Activated T-helper 1 cell treated with anti-CD3 and anti-CD28 coated beads, Interleukin-12 subunit alpha, Interleukin-12 subunit beta, Interleukin-2, Interleukin-4 antibody, amounts not matched to agents 30 ng/mL and 10 ng/mL and 1 ng/mL, durations not matched to agents 14 hours and 24 hours and 36 hours (primary cell): ENCODE results near the gene UGT1A6. TPM values are rescaled to one million over a fixed set of nuclear protein-coding genes. Genes with fewer than 3 reads are reported as not detected.
"Not testable (repeated sequence)": the region's sequence is repeated elsewhere in the genome, so short reads cannot be mapped to it uniquely, and the experiment has no call there.

Source experiments
- DNase-seq: peaks from one replicate; pipeline ENCODE4 v3.0.0; 2021; ENCODE audit warnings: low spot score
- H3K27ac Mint-ChIP-seq: one replicate; pipeline ENCODE4 v1.8.0; 2021; ENCODE audit warnings: mild to moderate bottlenecking, mixed read lengths
- H3K27me3 Mint-ChIP-seq: one replicate; pipeline ENCODE4 v1.8.0; 2022; ENCODE audit warnings: mild to moderate bottlenecking, moderate library complexity, mixed read lengths; ENCODE audit not compliant: insufficient read depth
- H3K36me3 Mint-ChIP-seq: one replicate; pipeline ENCODE4 v1.8.0; 2021; ENCODE audit warnings: low read depth, mixed read lengths
- H3K4me1 Mint-ChIP-seq: one replicate; pipeline ENCODE4 v1.8.0; 2021; ENCODE audit warnings: low read depth, mixed read lengths
- H3K4me3 Mint-ChIP-seq: one replicate; pipeline ENCODE4 v1.8.0; 2021; ENCODE audit warnings: mild to moderate bottlenecking, moderate library complexity, mixed read lengths
- H3K9me3 Mint-ChIP-seq: one replicate; pipeline ENCODE4 v1.8.0; 2021; ENCODE audit warnings: mixed read lengths
- intact Hi-C: fragments of 100-400 bp; cut with micrococcal nuclease; formaldehyde crosslinking; loops from one replicate; pipeline ENCODE4 v1.15.1; 2024
- total RNA-seq: library from RNA; stranded (reverse); gene quantifications from 2 replicates; pipeline ENCODE4 v1.2.3, GENCODE V29; 2022

The UGT1A6 gene
- total RNA-seq, 1 donor from 2014 or later, result not detected

GRCh38 chr2:233691443-233692433 is 952 bp upstream of the UGT1A6 start:
- no peak for DNase-seq
- Mint-ChIP-seq H3K36me3 (no peaks in the 10 kb centered on the region), H3K4me3 (no peak overlapping the region), H3K9me3 (no peaks in the 10 kb centered on the region), H3K4me1 (no peaks in the 10 kb centered on the region), H3K27me3 (peaks cover 12% of the 10 kb centered on the region), H3K27ac (no peak overlapping the region)
- intact Hi-C loops, result no loop called here

- intact Hi-C loops, result no loop called here
- Mint-ChIP-seq H3K4me3 (no peak overlapping the region), H3K4me1 (no peaks in the 10 kb centered on the region), H3K36me3 (peaks cover 1% of the 10 kb centered on the region), H3K9me3 (no peaks in the 10 kb centered on the region), H3K27me3 (peaks cover 11% of the 10 kb centered on the region), H3K27ac (no peak overlapping the region)
- no peak for DNase-seq
Observed at GRCh38 chr2:233693963-233694362, 1.3 kb downstream of the UGT1A6 start.

- Mint-ChIP-seq H3K27me3 (peaks cover 5% of the 10 kb centered on the region), H3K4me3 (no peak overlapping the region), H3K27ac (no peak overlapping the region), H3K36me3 (peaks cover 1% of the 10 kb centered on the region), H3K9me3 (no peaks in the 10 kb centered on the region), H3K4me1 (no peaks in the 10 kb centered on the region)
- DNase-seq, result no peak
- intact Hi-C loops, result no loop called here
Observed at GRCh38 chr2:233698740-233699139, 6.0 kb downstream of the UGT1A6 start.

- no peaks in the 10 kb centered on the region for H3K4me1 Mint-ChIP-seq
- intact Hi-C loops, result no loop called here
- no peak overlapping the region for H3K27ac Mint-ChIP-seq
- H3K9me3 Mint-ChIP-seq, result no peaks in the 10 kb centered on the region
- H3K27me3 Mint-ChIP-seq, result peaks cover 6% of the 10 kb centered on the region
- DNase-seq, result no peak
- peaks cover 1% of the 10 kb centered on the region for H3K36me3 Mint-ChIP-seq
- no peak overlapping the region for H3K4me3 Mint-ChIP-seq
Observed at GRCh38 chr2:233699424-233700027, 6.8 kb downstream of the UGT1A6 start.

- Mint-ChIP-seq H3K4me1 (no peaks in the 10 kb centered on the region), H3K27ac (no peak overlapping the region), H3K27me3 (peaks cover 7% of the 10 kb centered on the region), H3K4me3 (no peak overlapping the region), H3K36me3 (peaks cover 1% of the 10 kb centered on the region), H3K9me3 (no peaks in the 10 kb centered on the region)
- intact Hi-C loops, result no loop called here
- no peak for DNase-seq
Observed at GRCh38 chr2:233700028-233700635, 7.4 kb downstream of the UGT1A6 start.

GRCh38 chr2:233700842-233701241 is 8.2 kb downstream of the UGT1A6 start:
- H3K27me3 Mint-ChIP-seq, H3K4me3 Mint-ChIP-seq, H3K27ac Mint-ChIP-seq, DNase-seq, H3K4me1 Mint-ChIP-seq, H3K36me3 Mint-ChIP-seq, intact Hi-C loops, H3K9me3 Mint-ChIP-seq: not testable (repeated sequence)

- no peak overlapping the region for H3K4me3 Mint-ChIP-seq
- H3K27me3 Mint-ChIP-seq, result peaks cover 5% of the 10 kb centered on the region
- H3K27ac Mint-ChIP-seq, result no peak overlapping the region
- DNase-seq, result no peak
- intact Hi-C loops, result no loop called here
- peaks cover 1% of the 10 kb centered on the region for H3K36me3 Mint-ChIP-seq
- H3K9me3 Mint-ChIP-seq, result no peaks in the 10 kb centered on the region
- H3K4me1 Mint-ChIP-seq, result no peaks in the 10 kb centered on the region
Observed at GRCh38 chr2:233702238-233702637, 9.5 kb downstream of the UGT1A6 start.

GRCh38 chr2:233705911-233706506 is 13.3 kb downstream of the UGT1A6 start:
- Mint-ChIP-seq H3K4me3 (no peak overlapping the region), H3K27me3 (peaks cover 7% of the 10 kb centered on the region), H3K27ac (no peak overlapping the region), H3K9me3 (no peaks in the 10 kb centered on the region), H3K4me1 (no peaks in the 10 kb centered on the region), H3K36me3 (no peaks in the 10 kb centered on the region)
- intact Hi-C loops, result no loop called here
- no peak for DNase-seq

GRCh38 chr2:233706720-233707119 is 14.0 kb downstream of the UGT1A6 start:
- Mint-ChIP-seq H3K36me3 (no peaks in the 10 kb centered on the region), H3K27ac (no peak overlapping the region), H3K4me1 (no peaks in the 10 kb centered on the region), H3K4me3 (no peak overlapping the region), H3K9me3 (no peaks in the 10 kb centered on the region), H3K27me3 (peaks cover 9% of the 10 kb centered on the region)
- no peak for DNase-seq
- intact Hi-C loops, result no loop called here

- Mint-ChIP-seq H3K27ac (no peak overlapping the region), H3K4me1 (no peaks in the 10 kb centered on the region), H3K4me3 (no peak overlapping the region), H3K27me3 (peaks cover 9% of the 10 kb centered on the region), H3K36me3 (no peaks in the 10 kb centered on the region), H3K9me3 (no peaks in the 10 kb centered on the region)
- intact Hi-C loops, result no loop called here
- DNase-seq, result no peak
Observed at GRCh38 chr2:233707940-233708644, 15.4 kb downstream of the UGT1A6 start.

GRCh38 chr2:233708942-233709341 is 16.3 kb downstream of the UGT1A6 start:
- H3K4me3 Mint-ChIP-seq, result no peak overlapping the region
- H3K4me1 Mint-ChIP-seq, result no peaks in the 10 kb centered on the region
- no peak for DNase-seq
- no peaks in the 10 kb centered on the region for H3K9me3 Mint-ChIP-seq
- no peaks in the 10 kb centered on the region for H3K36me3 Mint-ChIP-seq
- H3K27ac Mint-ChIP-seq, result no peak overlapping the region
- intact Hi-C loops, result no loop called here
- peaks cover 12% of the 10 kb centered on the region for H3K27me3 Mint-ChIP-seq

- no peak overlapping the region for H3K27ac Mint-ChIP-seq
- no peaks in the 10 kb centered on the region for H3K36me3 Mint-ChIP-seq
- no peaks in the 10 kb centered on the region for H3K9me3 Mint-ChIP-seq
- intact Hi-C loops, result loop anchor here (2.0 to 5.0 kb wide), 2 partner anchors 307 to 1104 kb away; no protein-coding TSS in a partner anchor
- DNase-seq, result peak; percentile 40
- no peaks in the 10 kb centered on the region for H3K4me1 Mint-ChIP-seq
- peaks cover 11% of the 10 kb centered on the region for H3K27me3 Mint-ChIP-seq
- H3K4me3 Mint-ChIP-seq, result no peak overlapping the region
Observed at GRCh38 chr2:233711312-233712008, 18.8 kb downstream of the UGT1A6 start.
